HepG2 (cell line): Measurements from ENCODE around the gene RABGGTA. TPM values are rescaled to one million over a fixed set of nuclear protein-coding genes. Genes with fewer than 3 reads are reported as not detected.

Source experiments
- AFF4 ChIP-seq: sonication (generic); formaldehyde crosslinking; IDR thresholded peaks from 2 replicates; pipeline ENCODE4 v1.4.0; 2020; ENCODE audit warnings: missing genetic modification reagents
- BRF2 ChIP-seq: sonication (generic); formaldehyde crosslinking; IDR thresholded peaks from 2 replicates; pipeline ENCODE4 v1.8.1; 2022; ENCODE audit warnings: mild to moderate bottlenecking, missing genetic modification reagents
- EEA1 ChIP-seq: sonication (generic); formaldehyde crosslinking; IDR thresholded peaks from 2 replicates; pipeline ENCODE4 v1.5.1; 2020; ENCODE audit warnings: mild to moderate bottlenecking, missing genetic modification reagents, borderline replicate concordance
- KDM5B ChIP-seq: sonication (generic); formaldehyde crosslinking; IDR thresholded peaks from 2 replicates; pipeline ENCODE4 v1.4.0; 2020; ENCODE audit warnings: missing genetic modification reagents, mild to moderate bottlenecking, borderline replicate concordance
- PBX2 ChIP-seq: IDR thresholded peaks from 2 replicates; pipeline ENCODE4 v1.6.1; 2016; ENCODE audit warnings: control low read depth
- POLR2A ChIP-seq, 2 experiments: IDR thresholded peaks; 2 replicates each; pipeline ENCODE4 v1.6.1; 2011; ENCODE audit warnings: low read depth in 2 of 2, low read length in 2 of 2, mild to moderate bottlenecking in 1 of 2, moderate library complexity in 1 of 2; ENCODE audit not compliant: insufficient read depth in 1 of 2
- ZBTB20 ChIP-seq: sonication (generic); formaldehyde crosslinking; IDR thresholded peaks from 2 replicates; pipeline ENCODE4 v1.8.1; 2023; ENCODE audit warnings: missing genetic modification reagents, low read depth, mild to moderate bottlenecking, borderline replicate concordance
- ZNF230 ChIP-seq: sonication (generic); formaldehyde crosslinking; IDR thresholded peaks from 2 replicates; pipeline ENCODE4 v1.4.0; 2020; ENCODE audit warnings: mild to moderate bottlenecking, missing genetic modification reagents
- ZNF354B ChIP-seq: sonication (generic); formaldehyde crosslinking; IDR thresholded peaks from 2 replicates; pipeline ENCODE4 v1.8.0; 2022; ENCODE audit warnings: mild to moderate bottlenecking, missing genetic modification reagents
- ZNF407 ChIP-seq: sonication (generic); formaldehyde crosslinking; IDR thresholded peaks from one replicate; pipeline ENCODE4 v1.5.1; 2020; ENCODE audit warnings: mild to moderate bottlenecking, missing genetic modification reagents; ENCODE audit errors: not compliant biosample characterization
- ZNF414 ChIP-seq: sonication (generic); formaldehyde crosslinking; IDR thresholded peaks from 2 replicates; pipeline ENCODE4 v1.5.0; 2020; ENCODE audit warnings: missing genetic modification reagents
- ZNF607 ChIP-seq: sonication (generic); formaldehyde crosslinking; IDR thresholded peaks from 2 replicates; pipeline ENCODE4 v1.5.1; 2020; ENCODE audit warnings: missing genetic modification reagents, mild to moderate bottlenecking, borderline replicate concordance
- polyA plus RNA-seq, 8 experiments: library from polyadenylated mRNA; depleted of rRNA in 3 of 8; stranded (reverse) in 7 of 8; unstranded in 1 of 8; fragments of >200 nt; fragmentation: Illumina TruSeq in 4 of 8; extraction: Trizol in 4 of 8; gene quantifications; 2 replicates each; pipeline versions ENCODE4 v1.2.1 to v1.2.3, GENCODE V29; 2011 to 2016; ENCODE audit warnings: low read depth in 4 of 8, missing spikeins in 1 of 8, mixed read lengths in 1 of 8; ENCODE audit not compliant: insufficient read depth in 1 of 8
- total RNA-seq, 5 experiments: library from RNA; depleted of rRNA; stranded (reverse); fragments of >200 nt; fragmentation: Illumina TruSeq; extraction: Trizol; gene quantifications; 2 replicates each; pipeline ENCODE4 v1.2.3, GENCODE V29; 2016; ENCODE audit warnings: low read depth in 1 of 5

RABGGTA gene
- total and polyA plus RNA-seq, 2 of the 13 experiments (the other 11 are each of a cell fraction or from before 2014, with no cell fraction given): 57.9 to 90.8 TPM

GRCh38 chr14:24251880-24252288 lies 19.5 kb downstream of the RABGGTA start (continued):
- TF ChIP-seq ZNF407 (CRISPR knock-in tag): peak; percentile 40
- TF ChIP-seq ZNF354B (CRISPR knock-in tag): 0 out of 2 replicates have a peak, but pooled peaks have one; percentile 38
- 0 out of 2 replicates have a peak, but pooled peaks have one; percentile 25 for TF ChIP-seq AFF4
- no peak for TF ChIP-seq ZBTB20 (CRISPR knock-in tag)
- TF ChIP-seq KDM5B (CRISPR knock-in tag): 0 out of 2 replicates have a peak, but pooled peaks have one; percentile 63
- TF ChIP-seq ZNF414: peak; percentile 67; the same call in 1 of the 2 replicates
- TF ChIP-seq ZNF607 (CRISPR knock-in tag): peak; percentile 9; the same call in 1 of the 2 replicates
- TF ChIP-seq ZNF230 (CRISPR knock-in tag): 0 out of 2 replicates have a peak, but pooled peaks have one; percentile 21
- 0 out of 4 replicates have a peak, but pooled peaks of 1 of the 2 experiments have one; percentile 2 for TF ChIP-seq POLR2A (IDR thresholded peaks at IDR 0.05; ENCODE audit: insufficient read depth in 1 of 2, low read depth in 2 of 2, low read length in 2 of 2)
- peak; percentile 43; the same call in 1 of the 2 replicates for TF ChIP-seq PBX2 (CRISPR knock-in tag)
- TF ChIP-seq BRF2: no peak
- no peak for TF ChIP-seq EEA1 (CRISPR knock-in tag)
